ENCODE results near the gene ANKRD10.

GRCh38 chr13:110850840-110851239, 64.0 kb downstream of the ANKRD10 start:
- TF ChIP-seq CTCF (IDR thresholded peaks at IDR 0.05 in 4 of 5, conservative IDR thresholded peaks at IDR 0.05 in 1 of 5) (no peak), POLR2A (IDR thresholded peaks at IDR 0.05) (no peak)
